Right lobe of liver (tissue), 6 donors: ENCODE measurements around the gene TMC2. TPM values are rescaled to one million over a fixed set of nuclear protein-coding genes. Genes with fewer than 3 reads are reported as not detected.

Source experiments
- ATAC-seq, 4 donors: fragments of 200-7000 bp; cut with Tn5 transposase; one replicate each; pipeline ENCODE4 v1.9.1; 2020; ENCODE audit warnings: mild to moderate bottlenecking in 4 of 4, moderate library complexity in 4 of 4
- DNase-seq, 3 donors: peaks; one replicate each; pipeline ENCODE4 v3.0.0-alpha.2; 2020
- H3K27ac ChIP-seq, 3 donors: fragments of 200-600 bp; one replicate each; pipeline ENCODE4 v1.8.0; 2022
- H3K27me3 ChIP-seq, 2 donors: fragments of 200-600 bp; one replicate each; pipeline ENCODE4 v1.8.0; 2022
- H3K36me3 ChIP-seq, 4 donors: fragments of 200-600 bp; sonication (generic) in 1 of 4; one replicate each; pipeline versions ENCODE4 v1.5.1 to v1.8.0; 2017 to 2022; ENCODE audit warnings: control low read depth in 1 of 4
- H3K4me1 ChIP-seq, 4 donors: fragments of 200-600 bp; sonication (generic) in 1 of 4; one replicate each; pipeline versions ENCODE4 v1.5.1 to v1.8.0; 2017 to 2022; ENCODE audit warnings: control low read depth in 1 of 4
- H3K4me3 ChIP-seq, 3 donors: fragments of 200-600 bp; one replicate each; pipeline ENCODE4 v1.8.0; 2022
- H3K9me3 ChIP-seq, 4 donors: fragments of 200-600 bp; sonication (generic) in 1 of 4; one replicate each; pipeline versions ENCODE4 v1.5.1 to v1.8.0; 2017 to 2022; ENCODE audit warnings: control low read depth in 1 of 4
- POLR2A ChIP-seq: fragments of 450-650 bp; IDR thresholded peaks from one replicate; pipeline ENCODE4 v1.6.1; 2017; ENCODE audit warnings: antibody characterized with exemption, mild to moderate bottlenecking
- WGBS: methylation state at CpG from one replicate; pipeline ENCODE4 v1.1.6; 2018; ENCODE audit warnings: low coverage, low lambda C conversion rate; ENCODE audit not compliant: insufficient coverage; ENCODE audit errors: missing lambda C conversion rate; 5-methylcytosine and 5-hydroxymethylcytosine counted together
- intact Hi-C, 2 donors: fragments of 100-400 bp; cut with DNase I; formaldehyde crosslinking; loops; one replicate each; pipeline versions ENCODE4 v1.11.2 to v1.14.1; 2022
- total RNA-seq, 6 experiments: library from RNA; depleted of rRNA in 2 of 6; stranded (reverse); fragments of >200 nt in 2 of 6; fragmentation: NEBNext Ultra II Directional in 3 of 6; extraction: Animal tissue kit (Norgen Biotek cat#: 25700) in 3 of 6; gene quantifications; one replicate each; pipeline versions ENCODE4 v1.1.0 to v1.2.4, GENCODE V29; 2016 to 2023
- TF ChIP-seq, protein P1 (sequence below), 4 donors: fragments of 200-600 bp in 3 of 4; fragments of 450-650 bp in 1 of 4; IDR thresholded peaks; one replicate each; pipeline versions ENCODE4 v1.5.1 to v1.8.0; 2016 to 2022; ENCODE audit warnings: antibody characterized with exemption in 4 of 4, mild to moderate bottlenecking in 2 of 4
- donor health status: DM: no; HTN: yes; CAD: no.
- donor health status: DM: no; HTN: no; CAD: no.
- donor health status: DM: no; HTN: no; CAD: no.
- donor health status: DM: no; HTN: yes; CAD: no.
- donor health status: DM: no; HTN: yes; CAD: no.

Gene TMC2
- total RNA-seq, 6 experiments from 2014 or later = not detected

GRCh38 chr20:2687514-2687913, 151.1 kb downstream of the TMC2 start:
- Histone ChIP-seq H3K9me3 (no peaks in the 10 kb centered on the region), H3K36me3 (no peaks in the 10 kb centered on the region), H3K4me3 (no peak overlapping the region), H3K27ac (no peak overlapping the region), H3K4me1 (peaks cover 0 to 5% (median 0%) of the 10 kb centered on the region in 4 donors), H3K27me3 (no peaks in the 10 kb centered on the region)
- DNase-seq = no peak
- WGBS = 39% methylated on average over 5 of the region's 6 CpGs
- TF ChIP-seq, protein P1, sequence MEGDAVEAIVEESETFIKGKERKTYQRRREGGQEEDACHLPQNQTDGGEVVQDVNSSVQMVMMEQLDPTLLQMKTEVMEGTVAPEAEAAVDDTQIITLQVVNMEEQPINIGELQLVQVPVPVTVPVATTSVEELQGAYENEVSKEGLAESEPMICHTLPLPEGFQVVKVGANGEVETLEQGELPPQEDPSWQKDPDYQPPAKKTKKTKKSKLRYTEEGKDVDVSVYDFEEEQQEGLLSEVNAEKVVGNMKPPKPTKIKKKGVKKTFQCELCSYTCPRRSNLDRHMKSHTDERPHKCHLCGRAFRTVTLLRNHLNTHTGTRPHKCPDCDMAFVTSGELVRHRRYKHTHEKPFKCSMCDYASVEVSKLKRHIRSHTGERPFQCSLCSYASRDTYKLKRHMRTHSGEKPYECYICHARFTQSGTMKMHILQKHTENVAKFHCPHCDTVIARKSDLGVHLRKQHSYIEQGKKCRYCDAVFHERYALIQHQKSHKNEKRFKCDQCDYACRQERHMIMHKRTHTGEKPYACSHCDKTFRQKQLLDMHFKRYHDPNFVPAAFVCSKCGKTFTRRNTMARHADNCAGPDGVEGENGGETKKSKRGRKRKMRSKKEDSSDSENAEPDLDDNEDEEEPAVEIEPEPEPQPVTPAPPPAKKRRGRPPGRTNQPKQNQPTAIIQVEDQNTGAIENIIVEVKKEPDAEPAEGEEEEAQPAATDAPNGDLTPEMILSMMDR (IDR thresholded peaks at IDR 0.05) = no peak
- no peak for TF ChIP-seq POLR2A
- no peak for ATAC-seq
- intact Hi-C loops = no loop called here

GRCh38 chr20:2688041-2688591, 151.7 kb downstream of the TMC2 start:
- DNase-seq (peak in 1 of 3 donors; percentile 46), ATAC-seq (peak; percentile 62 to 75 (median 67))
- 13% methylated on average over 18 of the region's 18 CpGs for WGBS
- H3K9me3 ChIP-seq = no peaks in the 10 kb centered on the region
- no peaks in the 10 kb centered on the region for H3K27me3 ChIP-seq
- intact Hi-C loops = no loop called here
- no peak overlapping the region for H3K4me3 ChIP-seq
- no peak overlapping the region for H3K27ac ChIP-seq
- no peaks in the 10 kb centered on the region for H3K36me3 ChIP-seq
- peaks cover 0 to 5% (median 0%) of the 10 kb centered on the region in 4 donors for H3K4me1 ChIP-seq
- TF ChIP-seq POLR2A = no peak
- TF ChIP-seq, protein P1 (IDR thresholded peaks at IDR 0.05) = peak; percentile 26 to 51 (median 50)

GRCh38 chr20:2690213-2690612, 153.8 kb downstream of the TMC2 start:
- H3K36me3 ChIP-seq = no peaks in the 10 kb centered on the region
- H3K27ac ChIP-seq = no peak overlapping the region
- ATAC-seq = no peak
- no peak overlapping the region for H3K4me3 ChIP-seq
- no peaks in the 10 kb centered on the region for H3K9me3 ChIP-seq
- H3K27me3 ChIP-seq = peaks cover 0 to 16% of the 10 kb centered on the region in 2 donors
- WGBS = 0% methylated on average over 1 of the region's 3 CpGs
- no peak for DNase-seq
- H3K4me1 ChIP-seq = peaks cover 0 to 5% (median 0%) of the 10 kb centered on the region in 4 donors
- TF ChIP-seq, protein P1 (IDR thresholded peaks at IDR 0.05) = no peak
- TF ChIP-seq POLR2A = no peak
- intact Hi-C loops = no loop called here

GRCh38 chr20:2690718-2691117, 154.3 kb downstream of the TMC2 start:
- WGBS = 62% methylated on average over 6 of the region's 6 CpGs
- intact Hi-C loops = no loop called here
- no peak for ATAC-seq
- no peak for TF ChIP-seq POLR2A
- TF ChIP-seq, protein P1 (IDR thresholded peaks at IDR 0.05) = no peak
- Histone ChIP-seq H3K4me3 (no peak overlapping the region), H3K27me3 (peaks cover 0 to 16% of the 10 kb centered on the region in 2 donors), H3K9me3 (no peaks in the 10 kb centered on the region), H3K27ac (no peak overlapping the region), H3K4me1 (peaks cover 0 to 5% (median 0%) of the 10 kb centered on the region in 4 donors), H3K36me3 (no peaks in the 10 kb centered on the region)
- DNase-seq = no peak
